HEK293 (cell line): ENCODE data around the gene SMC5.

ENCODE experiments used
- PATZ1 ChIP-seq: fragments of 450-650 bp; formaldehyde crosslinking; IDR thresholded peaks from 2 replicates; pipeline ENCODE4 v1.5.1; 2016; ENCODE audit warnings: missing biosample characterization, missing genetic modification characterization
- ZNF10 ChIP-seq: fragments of 450-650 bp; formaldehyde crosslinking; IDR thresholded peaks from 2 replicates; pipeline ENCODE4 v1.5.1; 2017; ENCODE audit warnings: missing biosample characterization, missing genetic modification characterization

- TF ChIP-seq ZNF10: no peak
- TF ChIP-seq PATZ1 (tag by site-specific recombination): no peak
These were observed 4.6 kb downstream of the SMC5 start for GRCh38 chr9:70263421-70263820.
